ENCODE measurements around the gene CD38.
"Not testable (repeated sequence)": the region's sequence is repeated elsewhere in the genome, so short reads cannot be mapped to it uniquely, and the experiment has no call there.

The CD38 gene

GRCh38 chr4:15778289-15779241 is at the start of gene CD38:
CD38 (plus strand) TSS chr4:15778328; CDS start chr4:15778415, 87 bp downstream.
- no peak for DNase-seq

- DNase-seq = peak; percentile 67
Observed at GRCh38 chr4:15729910-15730533, 48.1 kb upstream of the CD38 start.

DNA sequence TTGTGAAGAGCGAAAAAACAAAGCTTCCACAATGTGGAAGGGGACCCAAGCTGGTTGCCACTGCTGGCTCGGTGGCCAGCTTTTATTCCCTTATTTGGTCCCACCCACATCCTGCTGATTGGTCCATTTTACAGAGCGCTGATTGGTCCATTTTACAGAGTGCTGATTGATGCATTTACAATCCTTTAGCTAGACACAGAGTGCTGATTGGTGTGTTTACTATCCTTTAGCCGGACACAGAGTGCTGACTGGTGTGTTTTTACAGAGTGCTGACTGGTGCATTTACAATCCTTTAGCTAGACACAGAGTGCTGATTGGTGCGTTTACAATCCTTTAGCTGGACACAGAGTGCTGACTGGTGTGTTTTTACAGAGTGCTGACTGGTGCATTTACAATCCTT is 45.1 kb upstream of the CD38 start:
- not testable (repeated sequence) for DNase-seq

DNA sequence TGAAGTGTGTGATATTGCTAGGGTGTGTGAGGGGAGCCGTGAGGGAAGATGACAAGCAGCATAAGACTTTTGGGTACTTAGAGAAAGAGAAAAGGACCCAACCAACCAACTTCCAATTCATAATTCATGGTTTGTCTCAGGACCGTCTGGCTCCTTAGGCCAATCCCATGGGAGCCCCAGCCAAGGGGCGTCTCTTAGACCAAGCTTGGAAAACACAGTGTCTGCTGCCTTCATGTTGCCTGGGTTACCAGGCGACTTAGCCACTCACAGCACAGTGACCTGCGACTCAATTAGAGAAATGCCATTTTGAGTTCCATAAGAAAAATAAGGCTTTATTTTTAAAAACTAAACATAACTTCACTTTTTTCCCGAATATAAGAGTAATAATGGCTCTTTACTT is 42.6 kb upstream of the CD38 start:
- no peak for DNase-seq

GRCh38 chr4:15736514-15737050 is 41.5 kb upstream of the CD38 start:
- no peak for DNase-seq

DNA sequence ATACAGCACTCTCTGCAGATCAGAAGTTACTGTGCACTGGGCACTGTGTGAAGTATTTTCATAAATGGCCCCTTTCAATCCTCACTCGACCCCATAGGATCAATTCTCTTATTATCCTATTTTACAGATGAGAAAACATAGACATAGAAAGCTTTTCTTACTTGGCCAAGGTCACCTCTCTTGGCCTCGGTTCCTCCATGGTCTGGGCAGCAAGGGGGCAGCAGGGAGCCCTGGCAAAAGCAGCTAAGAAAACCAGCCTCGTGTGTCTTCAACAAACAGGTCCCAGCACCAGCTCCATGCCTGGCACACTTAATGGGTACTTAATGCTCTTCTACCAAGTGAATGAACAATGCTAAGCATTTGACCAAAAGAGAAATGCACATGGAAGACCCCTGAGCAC is 40.9 kb upstream of the CD38 start:
- DNase-seq = no peak

- no peak for DNase-seq
Observed at GRCh38 chr4:15738877-15739276, 39.3 kb upstream of the CD38 start.

DNA sequence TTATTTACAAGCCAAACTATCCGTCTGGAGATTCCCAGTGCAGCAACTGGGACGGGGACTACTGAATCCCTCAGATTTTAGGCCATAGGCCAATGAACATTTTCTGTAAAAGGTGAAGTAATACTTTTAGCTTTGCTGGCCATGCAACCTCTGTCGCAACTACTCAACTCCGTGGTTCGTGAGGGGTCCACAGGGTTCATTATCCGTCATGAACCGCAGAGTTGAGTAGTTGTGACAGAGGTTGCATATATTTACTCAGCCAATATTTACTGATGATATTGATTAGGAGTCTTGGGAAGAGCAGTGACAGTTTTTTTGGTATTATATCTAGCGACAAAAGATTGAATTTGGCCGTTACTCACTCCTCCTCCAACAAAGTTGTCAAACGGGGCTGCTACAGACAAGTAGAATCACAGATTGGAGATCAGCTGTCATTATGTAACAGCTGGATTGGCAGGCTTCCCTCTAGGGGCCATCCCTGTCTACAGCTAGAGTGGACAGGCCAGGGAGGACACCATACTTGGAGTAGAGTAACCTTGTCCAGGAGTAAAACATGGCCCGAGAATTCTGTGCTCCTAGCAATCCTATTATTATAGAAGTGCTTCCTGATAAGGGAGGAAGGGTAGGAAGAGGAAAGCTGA is 37.2 kb upstream of the CD38 start:
- DNase-seq = no peak

- no peak for DNase-seq
Observed at GRCh38 chr4:15742083-15742582, 36.0 kb upstream of the CD38 start.

DNA sequence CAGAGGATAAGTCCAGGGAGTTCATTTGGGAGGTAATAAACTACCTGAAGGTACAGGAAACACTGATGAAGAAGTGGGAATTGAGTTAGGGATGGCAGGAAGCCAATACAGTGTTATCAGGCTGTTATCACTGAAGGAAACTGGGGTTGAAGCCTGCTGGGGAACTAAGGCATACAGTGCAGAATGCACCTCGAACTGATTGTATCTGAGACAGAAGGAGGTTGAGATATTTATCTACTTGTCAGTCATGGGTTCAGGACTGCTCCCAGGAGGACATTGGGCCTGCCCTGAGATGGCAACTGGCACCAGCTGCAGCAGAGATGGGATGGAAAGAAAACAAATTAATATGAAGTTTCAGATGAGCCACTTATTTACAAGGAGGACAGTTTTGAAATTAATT is 35.5 kb upstream of the CD38 start:
- no peak for DNase-seq

DNA sequence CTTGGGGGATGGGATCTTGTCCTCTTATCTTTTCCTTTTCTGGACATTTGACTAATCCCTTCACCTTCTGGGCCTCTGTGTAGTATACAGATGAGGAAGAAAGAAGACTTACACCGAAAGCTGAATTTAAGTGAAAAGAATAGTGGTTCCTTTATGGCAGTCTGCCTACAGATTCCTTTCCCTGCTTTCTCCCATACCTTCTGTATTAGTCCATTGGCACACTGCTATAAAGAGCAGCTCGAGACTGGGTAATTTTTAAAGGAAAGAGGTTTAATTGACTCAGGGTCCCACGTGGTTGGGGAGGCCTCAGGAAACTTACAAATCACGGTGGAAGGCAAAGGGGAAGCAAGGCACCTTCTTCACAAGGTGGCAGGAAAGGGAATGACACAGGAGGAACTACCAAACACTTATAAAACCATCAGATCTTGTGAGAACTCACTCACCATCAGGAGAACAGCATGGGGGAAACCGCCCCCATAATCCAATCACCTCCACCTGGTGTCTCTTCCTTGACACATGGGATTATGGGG is 34.0 kb upstream of the CD38 start:
- no peak for DNase-seq

DNA sequence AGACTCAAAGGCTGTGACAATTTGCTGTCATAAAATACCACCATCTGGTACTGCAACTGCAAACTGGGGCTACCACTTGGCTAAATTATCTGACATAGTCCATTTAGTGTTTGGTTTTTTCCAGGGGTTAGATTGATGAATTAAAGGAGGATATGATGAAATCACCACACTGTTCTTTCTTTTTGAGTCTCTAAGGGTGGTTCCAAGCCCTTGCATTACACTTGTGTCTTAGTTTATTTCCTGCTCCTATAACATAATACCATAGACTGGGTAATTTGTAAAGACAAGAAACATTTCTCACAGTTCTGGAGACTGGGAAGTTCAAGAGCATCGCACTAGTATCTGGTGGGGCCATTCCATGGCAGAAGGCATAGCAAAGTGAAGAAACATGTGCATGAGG is 32.0 kb upstream of the CD38 start:
- no peak for DNase-seq

DNA sequence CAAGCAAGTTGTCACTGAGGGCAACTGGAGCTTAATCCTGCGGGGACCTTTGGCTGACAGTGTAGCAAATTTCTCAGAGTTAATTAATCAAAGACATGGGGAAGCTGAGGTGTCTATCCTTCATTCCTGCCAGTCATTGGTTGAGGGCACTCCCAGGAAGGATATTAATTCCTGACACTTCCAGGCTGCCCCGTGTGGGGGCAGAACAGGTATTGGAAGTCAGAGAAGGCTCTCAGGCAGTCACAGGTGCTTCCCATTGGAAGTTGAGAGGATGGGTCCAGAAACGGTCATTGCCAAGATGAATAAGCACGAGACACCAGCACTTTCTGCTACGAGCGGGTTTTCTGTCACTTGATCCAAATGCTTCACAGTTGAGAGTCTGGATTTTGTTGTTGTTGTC is 29.1 kb upstream of the CD38 start:
- DNase-seq = no peak

GRCh38 chr4:15751153-15751552 is 27.0 kb upstream of the CD38 start:
- DNase-seq = no peak

DNA sequence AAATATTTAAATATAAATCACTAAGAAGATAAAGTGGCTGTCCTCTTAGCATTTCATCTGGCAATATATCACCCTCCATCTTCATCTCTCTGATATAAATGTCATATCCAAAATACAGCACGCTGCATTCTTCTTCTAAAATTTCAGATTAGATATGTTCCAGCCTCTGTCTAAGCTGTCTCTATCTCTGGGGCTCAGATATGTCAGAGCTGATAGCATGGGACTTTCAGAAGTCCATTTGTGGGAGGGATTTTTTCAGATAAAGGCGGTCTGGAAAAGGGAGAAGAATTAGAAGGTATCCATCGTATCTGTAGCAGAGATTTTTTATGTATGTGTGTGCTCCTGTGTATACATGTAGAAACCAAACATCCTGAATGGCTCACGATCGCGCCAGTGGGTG is 25.0 kb upstream of the CD38 start:
- DNase-seq = no peak

DNA sequence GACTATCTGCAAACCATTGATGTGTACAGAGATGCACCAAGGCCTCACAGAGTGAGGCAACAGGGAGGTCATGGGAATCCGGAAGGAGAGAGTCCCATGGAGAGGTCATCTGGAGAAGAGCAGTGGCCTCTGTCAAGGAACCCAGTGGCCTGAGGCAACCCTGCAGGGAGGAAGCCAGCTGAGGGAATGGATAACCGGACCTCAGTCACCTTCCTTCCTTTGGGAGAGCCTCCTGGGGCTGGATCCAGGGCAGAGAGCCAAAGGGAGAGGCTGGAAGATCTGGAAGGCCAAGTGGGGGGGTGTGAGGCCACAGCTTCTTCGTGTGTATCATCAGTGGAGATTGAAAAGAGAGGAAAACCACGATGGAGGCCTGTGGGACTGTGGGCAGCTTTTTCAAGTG is 24.3 kb upstream of the CD38 start:
- DNase-seq = no peak

- no peak for DNase-seq
Observed at GRCh38 chr4:15754323-15754722, 23.8 kb upstream of the CD38 start.

- DNase-seq = no peak
Observed at GRCh38 chr4:15755321-15756155, 22.6 kb upstream of the CD38 start.

GRCh38 chr4:15756361-15756861 is 21.7 kb upstream of the CD38 start:
- no peak for DNase-seq

DNA sequence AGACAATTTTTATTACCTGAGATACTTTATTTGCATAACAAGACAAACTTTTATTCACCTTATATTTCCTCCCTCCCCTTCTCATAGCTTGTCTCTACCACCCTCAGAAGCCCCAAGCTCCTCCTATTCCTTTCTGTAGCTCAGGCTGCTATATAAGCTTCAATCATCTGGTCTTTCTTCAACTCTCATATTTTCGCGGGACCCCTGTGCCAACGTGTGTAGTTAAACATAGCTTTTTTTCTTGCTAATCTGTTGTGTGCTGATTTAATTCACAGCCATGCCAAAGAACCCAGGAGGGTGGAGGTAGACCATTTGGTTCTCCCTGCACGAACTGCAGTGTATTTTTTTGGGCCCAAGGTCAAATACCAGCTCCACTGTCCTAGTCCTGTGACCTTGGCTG is 21.1 kb upstream of the CD38 start:
- DNase-seq = no peak

- DNase-seq = no peak
Observed at GRCh38 chr4:15758294-15758693, 19.8 kb upstream of the CD38 start.

DNA sequence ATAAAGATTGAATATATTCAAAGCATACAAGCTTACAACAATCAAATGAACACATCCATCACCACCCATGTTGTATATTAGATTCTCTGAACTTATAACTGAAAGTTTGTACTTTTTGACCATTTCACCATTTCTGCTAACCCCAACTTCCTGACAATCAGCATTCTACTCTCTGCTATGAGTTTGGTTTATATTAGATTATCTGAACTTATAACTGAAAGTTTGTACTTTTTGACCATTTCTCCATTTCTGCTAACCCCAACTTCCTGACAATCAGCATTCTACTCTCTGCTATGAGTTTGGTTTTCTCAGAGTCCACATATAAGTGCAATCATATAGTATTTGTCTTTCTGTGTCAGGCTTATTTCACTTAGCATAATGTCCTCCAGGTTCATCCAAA is 15.7 kb upstream of the CD38 start:
- DNase-seq = not testable (repeated sequence)
